GM12878 (cell line): Measurements from ENCODE around the gene ARHGAP15. TPM values are rescaled to one million over a fixed set of nuclear protein-coding genes. Genes with fewer than 3 reads are reported as not detected.
A peak's percentile ranks its signal among the peaks of the same experiment; 100 is the strongest.

Source experiments
- ATAC-seq: fragments of 200-7000 bp; cut with Tn5 transposase; 3 replicates; pipeline ENCODE4 v1.9.1; 2020; ENCODE audit warnings: mild to moderate bottlenecking, moderate library complexity
- Bru-seq: library from RNA; stranded (reverse); fragments of 400-500 nt; gene quantifications from one replicate; lab custom pipeline; 2021; lab: Mats Ljungman, UMichigan
- BruChase-seq, 2 experiments: library from RNA; stranded (reverse); fragments of 400-500 nt; gene quantifications; one replicate each; lab custom pipeline; 2021; lab: Mats Ljungman, UMichigan
- BruUV-seq: library from RNA; stranded (reverse); fragments of 400-500 nt; replicated peaks from 2 replicates; lab custom pipeline; 2021; lab: Mats Ljungman, UMichigan
- CTCF ChIA-PET: fragments of 300-600 bp; sonication (Branson Sonifier 250); formaldehyde crosslinking; extraction: SDS; loops from one replicate; lab custom pipeline; 2021; ENCODE audit warnings: inconsistent platforms; lab: Yijun Ruan, JAX
- POLR2A ChIA-PET: fragments of 350-600 bp; formaldehyde crosslinking; extraction: SDS; loops from one replicate; lab custom pipeline; 2021; ENCODE audit warnings: inconsistent platforms; lab: Charles Lee
- RAD21 ChIA-PET: fragments of 300-600 bp; sonication (Branson Sonifier 250); formaldehyde crosslinking; loops from one replicate; lab custom pipeline; 2023; ENCODE audit warnings: antibody characterized with exemption; ENCODE audit not compliant: unreplicated experiment; lab: Charles Lee
- SMC1A ChIA-PET: fragments of 300-600 bp; sonication (Branson Sonifier 250); formaldehyde crosslinking; loops from one replicate; lab custom pipeline; 2023; ENCODE audit not compliant: unreplicated experiment, uncharacterized antibody; lab: Charles Lee
- DNase-seq: peaks from one replicate; pipeline ENCODE4 v3.0.0-alpha.2; 2011; ENCODE audit warnings: low read depth, low spot score
- FAIRE-seq: peaks from 3 replicates; lab custom pipeline; 2011; peaks lifted over from hg19 to GRCh38; lab: Jason Lieb, UNC
- H2AFZ ChIP-seq: 2 replicates; pipeline ENCODE4 v1.6.0; 2011; ENCODE audit warnings: low read depth, low read length, control low read depth; ENCODE audit not compliant: control insufficient read depth
- H3K27ac ChIP-seq: 2 replicates; pipeline ENCODE4 v1.5.1; 2011; ENCODE audit warnings: control low read depth; ENCODE audit not compliant: control insufficient read depth, insufficient read depth
- H3K27me3 ChIP-seq, 2 experiments: replicated peaks in 1 of 2; 2 replicates each; pipeline versions ENCODE4 v1.6.0 to v1.6.1; 2011; ENCODE audit warnings: low read length in 1 of 2; ENCODE audit not compliant: control insufficient read depth in 2 of 2, insufficient read depth in 2 of 2
- H3K36me3 ChIP-seq, 2 experiments: 2 replicates each; pipeline ENCODE4 v1.5.1; 2011; ENCODE audit warnings: low read length in 1 of 2; ENCODE audit not compliant: control insufficient read depth in 2 of 2, insufficient read depth in 2 of 2
- H3K4me1 ChIP-seq: 2 replicates; pipeline ENCODE4 v1.6.1; 2011; ENCODE audit warnings: mild to moderate bottlenecking, low read length, moderate library complexity, mixed read lengths; ENCODE audit not compliant: control insufficient read depth, insufficient read depth
- H3K4me2 ChIP-seq: 2 replicates; pipeline ENCODE4 v1.6.0; 2011; ENCODE audit warnings: control low read depth; ENCODE audit not compliant: control insufficient read depth, insufficient read depth
- H3K4me3 ChIP-seq: fragments of 200-600 bp; sonication (generic); 2 replicates; pipeline ENCODE4 v1.5.1; 2016
- H3K79me2 ChIP-seq: 2 replicates; pipeline ENCODE4 v1.6.0; 2011; ENCODE audit warnings: low read length; ENCODE audit not compliant: control insufficient read depth, insufficient read depth
- H3K9ac ChIP-seq: 2 replicates; pipeline ENCODE4 v1.8.0; 2011; ENCODE audit warnings: low read length, control low read depth, mixed read lengths; ENCODE audit not compliant: control insufficient read depth, insufficient read depth
- H3K9me3 ChIP-seq: replicated peaks from 3 replicates; pipeline ENCODE4 v1.5.1; 2011; ENCODE audit warnings: mild to moderate bottlenecking, low read length; ENCODE audit not compliant: control insufficient read depth, insufficient read depth
- H4K20me1 ChIP-seq: 2 replicates; pipeline ENCODE4 v1.6.0; 2011; ENCODE audit not compliant: control insufficient read depth, insufficient read depth
- BMI1 ChIP-seq: fragments of 450-650 bp; IDR thresholded peaks from 2 replicates; pipeline ENCODE4 v1.6.1; 2016; ENCODE audit warnings: mild to moderate bottlenecking, moderate library complexity, borderline replicate concordance
- CHD2 ChIP-seq: IDR thresholded peaks from 2 replicates; pipeline ENCODE4 v1.6.1; 2011; ENCODE audit warnings: low read depth, low read length, improper control_type of control experiment, borderline replicate concordance
- NFYB ChIP-seq: IDR thresholded peaks from 2 replicates; pipeline ENCODE4 v1.6.1; 2011; ENCODE audit warnings: low read depth, mild to moderate bottlenecking, low read length, improper control_type of control experiment, moderate library complexity; ENCODE audit not compliant: insufficient read depth
- PAX5 ChIP-seq: IDR thresholded peaks from 2 replicates; pipeline ENCODE4 v1.6.1; 2011; ENCODE audit warnings: low read depth, low read length, borderline replicate concordance
- RCOR1 ChIP-seq: conservative IDR thresholded peaks from 2 replicates; pipeline ENCODE4 v1.6.1; 2012; ENCODE audit warnings: low read depth, low read length, improper control_type of control experiment
- RFX5 ChIP-seq: IDR thresholded peaks from 2 replicates; pipeline ENCODE4 v1.6.1; 2011; ENCODE audit warnings: low read depth, low read length, improper control_type of control experiment
- SP1 ChIP-seq: IDR thresholded peaks from one replicate; pipeline ENCODE4 v1.6.1; 2011; ENCODE audit warnings: low read depth, low read length
- STAT1 ChIP-seq: fragments of 450-650 bp; conservative IDR thresholded peaks from 2 replicates; pipeline ENCODE4 v1.6.1; 2014; ENCODE audit warnings: antibody characterized with exemption, mild to moderate bottlenecking
- STAT3 ChIP-seq: IDR thresholded peaks from 2 replicates; pipeline ENCODE4 v1.6.1; 2011; ENCODE audit warnings: low read depth, low read length, improper control_type of control experiment
- SUPT20H ChIP-seq: IDR thresholded peaks from 2 replicates; pipeline ENCODE4 v1.6.1; 2011; ENCODE audit warnings: low read depth, mild to moderate bottlenecking, low read length, moderate library complexity, borderline replicate concordance; ENCODE audit not compliant: control insufficient read depth
- TAF1 ChIP-seq: IDR thresholded peaks from 2 replicates; pipeline ENCODE4 v1.6.1; 2011; ENCODE audit warnings: mild to moderate bottlenecking, low read depth, low read length, borderline replicate concordance
- USF2 ChIP-seq: IDR thresholded peaks from 2 replicates; pipeline ENCODE4 v1.6.1; 2011; ENCODE audit warnings: low read depth, low read length, improper control_type of control experiment, borderline replicate concordance
- WGBS: methylation state at CpG from one replicate; pipeline ENCODE4 v1.1.6; 2016; ENCODE audit warnings: low lambda C conversion rate; ENCODE audit not compliant: insufficient replicate concordance, insufficient coverage; ENCODE audit errors: missing lambda C conversion rate; 5-methylcytosine and 5-hydroxymethylcytosine counted together
- in situ Hi-C: fragments of 300-500 bp; cut with MboI; formaldehyde crosslinking; loops from 9 replicates; pipeline ENCODE4 v1.14.3; 2018; ENCODE audit warnings: mixed read lengths
- intact Hi-C: fragments of 100-400 bp; cut with micrococcal nuclease; formaldehyde crosslinking; loops from one replicate; pipeline ENCODE4 v1.14.2; 2022; ENCODE audit not compliant: unreplicated experiment
- long read RNA-seq, 2 experiments: library from polyadenylated mRNA; unstranded; transcript quantifications; one replicate each; pipeline ENCODE4 v2.0.0, GENCODE V29; 2019 to 2020
- polyA minus RNA-seq, 3 experiments: library from RNA; depleted of rRNA, polyadenylated mRNA; stranded (reverse); fragments of >200 nt; gene quantifications; 2 replicates each; pipeline ENCODE4 v1.2.3, GENCODE V29; 2011
- polyA plus RNA-seq, 11 experiments: library from polyadenylated mRNA; depleted of rRNA in 4 of 11; unstranded in 6 of 11; stranded (reverse) in 5 of 11; fragments of >200 nt; fragmentation: Nextera tagmentation in 4 of 11; fragmentation: Illumina TruSeq in 1 of 11; extraction: Ambion mirVana in 4 of 11; extraction: Trizol in 1 of 11; gene quantifications; 1 replicate in 1 of 11; 2 replicates in 10 of 11; pipeline versions ENCODE4 v1.2.1 to v1.2.3, GENCODE V29; 2011 to 2016; ENCODE audit warnings: inconsistent platforms in 2 of 11, missing spikeins in 2 of 11, low read depth in 1 of 11
- total RNA-seq, 4 experiments: library from RNA; depleted of rRNA in 3 of 4; stranded (reverse); fragments of >200 nt in 3 of 4; fragmentation: Illumina TruSeq in 1 of 4; extraction: Trizol in 1 of 4; gene quantifications; 2 replicates each; pipeline versions ENCODE4 v1.2.1 to v1.2.3, GENCODE V29; 2013 to 2021
- TF ChIP-seq, protein P1 (sequence below): fragments of 450-650 bp; IDR thresholded peaks from 2 replicates; pipeline ENCODE4 v1.6.1; 2017; ENCODE audit warnings: antibody characterized with exemption, mild to moderate bottlenecking, moderate library complexity

The ARHGAP15 gene
- 429 and 488 TPM in 2 replicates for total RNA-seq (2013; cell fraction: nucleolus; rRNA removed)
- 55.1 and 64.1 TPM in 2 replicates for total RNA-seq (2014; rRNA removed)
- total RNA-seq (2014; rRNA removed; fragmentation: Illumina TruSeq; extraction: Trizol), result 84.3 and 87.1 TPM in 2 replicates
- total RNA-seq (2021), result 44.4 and 44.8 TPM in 2 replicates
- 40.3 TPM for polyA plus RNA-seq (2011; ENCODE audit: low read depth)
- 92.6 and 110 TPM in 2 replicates for polyA plus RNA-seq (2011; rRNA removed)
- 31.9 and 32.3 TPM in 2 replicates for polyA plus RNA-seq (2011; cell fraction: cytosol; rRNA removed)
- 47.1 and 52.0 TPM in 2 replicates for polyA plus RNA-seq (2011; cell fraction: nucleus; rRNA removed)
- 50.7 and 60.8 TPM in 2 replicates for polyA plus RNA-seq (2012)
- 59.7 and 82.4 TPM in 2 replicates for polyA plus RNA-seq (2014; fragmentation: Illumina TruSeq; extraction: Trizol)
- polyA plus RNA-seq (2014; fragmentation: Nextera tagmentation; extraction: Ambion mirVana), result 10 to 100 TPM; 66.6 to 69.9 TPM
- 29.3 and 38.0 TPM in 2 replicates for polyA plus RNA-seq (2014; rRNA removed)
- polyA plus RNA-seq (2016; fragmentation: Nextera tagmentation; extraction: Ambion mirVana), result 10 to 100 TPM; 66.9 to 72.7 TPM
- 91.3 and 128 TPM in 2 replicates for polyA minus RNA-seq (2011; rRNA and poly(A)+ RNA removed)
- polyA minus RNA-seq (2011; cell fraction: cytosol; rRNA and poly(A)+ RNA removed), result 21.6 and 22.7 TPM in 2 replicates
- polyA minus RNA-seq (2011; cell fraction: nucleus; rRNA and poly(A)+ RNA removed), result 290 and 318 TPM in 2 replicates
- Bru-seq, nascent RNA, result percentile 83 among the genes with signal in this experiment
- BruChase-seq, experiment 1, labeled RNA remaining after a 6-hour chase, result percentile 58 among the genes with signal in this experiment
- percentile 63 among the genes with signal in this experiment for BruChase-seq, experiment 2, labeled RNA remaining after a 2-hour chase
- long read RNA-seq, experiment 1, transcript ARHGAP15-201 (14 exons, 1,775 nt), result major isoform, 62 of 81 reads
- long read RNA-seq, experiment 1, partial matches to known transcripts, result 10 of 81 reads
- long read RNA-seq, experiment 1, other reads (novel, unspliced or antisense), result 9 of 81 reads
- long read RNA-seq, experiment 2, transcript ARHGAP15-201 (14 exons, 1,775 nt), result major isoform, 442 of 589 reads
- long read RNA-seq, experiment 2, partial matches to known transcripts, result 54 of 589 reads
- long read RNA-seq, experiment 2, other reads (novel, unspliced or antisense), result 89 of 589 reads

DNA sequence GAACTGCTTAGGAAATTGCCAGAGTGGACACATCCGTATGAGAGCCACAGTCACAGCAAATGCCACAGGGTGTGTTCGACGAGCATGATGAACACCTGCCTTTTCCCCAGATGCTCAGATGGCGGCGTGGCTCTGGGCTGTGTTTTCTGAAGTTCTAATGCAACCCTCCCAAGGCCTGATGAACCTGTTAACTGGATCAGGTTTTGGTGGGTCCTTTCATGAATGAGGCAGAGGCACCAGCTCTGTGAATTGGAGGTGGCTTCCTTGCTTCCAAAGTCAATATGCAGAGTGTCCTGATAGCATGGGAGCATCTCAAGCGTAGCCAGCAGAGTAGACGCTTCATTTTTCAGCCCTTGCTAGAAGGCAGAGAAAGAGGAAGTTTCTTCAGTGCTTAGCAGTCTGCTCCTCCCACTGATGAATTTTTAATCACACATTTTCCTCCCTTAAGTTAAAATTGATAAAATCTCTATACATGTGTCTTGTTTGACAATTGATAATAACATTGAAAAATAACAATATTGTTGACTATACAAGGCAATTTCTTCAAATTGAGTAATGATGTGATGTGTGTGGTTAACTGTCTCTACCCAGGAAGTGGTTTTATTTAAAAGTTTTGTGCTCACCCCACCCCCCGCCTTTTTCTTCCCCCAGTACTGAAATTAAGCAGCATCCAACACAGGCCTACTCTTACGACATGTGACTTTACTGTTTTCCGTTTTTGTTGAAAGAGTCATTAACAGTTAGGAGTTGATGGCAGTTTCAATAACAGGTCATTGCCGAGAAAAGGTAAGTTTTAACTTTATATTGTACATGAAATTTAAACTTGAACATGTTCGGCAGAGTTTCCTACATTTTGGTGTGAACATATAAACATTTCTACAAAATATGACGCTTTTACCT is at the start of gene ARHGAP15:
Gene ARHGAP15, plus strand, starts transcription at position 739 of the 900 bp plus-strand sequence.
- in situ Hi-C loops, result no loop called here
- peaks cover 10% of the 10 kb centered on the region for H3K4me1 ChIP-seq
- POLR2A ChIA-PET, result interaction anchor here (1.0 to 9.5 kb wide), 4 partner anchors 9 to 20 kb away, joined by 5 to 129 read pairs (median 8); no protein-coding TSS in a partner anchor
- SMC1A ChIA-PET, result interaction anchor here (0.6 to 10.8 kb wide), 24 partner anchors 8 to 130 kb away, joined by 3 to 148 read pairs (median 6); no protein-coding TSS in a partner anchor
- FAIRE-seq (peak; percentile 91), ATAC-seq (peak; percentile 86), DNase-seq (peak; percentile 85)
- no peaks in the 10 kb centered on the region for H3K9me3 ChIP-seq
- peak within 1 kb of the TSS; percentile 58 for H3K9ac ChIP-seq
- peak within 1 kb of the TSS; percentile 74 for H3K4me3 ChIP-seq
- H3K79me2 ChIP-seq, result peaks cover 48% of the 10 kb centered on the region
- no peaks in the 10 kb centered on the region for H3K36me3 ChIP-seq
- CTCF ChIA-PET, result interaction anchor here (0.8 to 8.7 kb wide), 13 partner anchors 9 to 130 kb away, joined by 3 to 88 read pairs (median 6); no protein-coding TSS in a partner anchor
- H4K20me1 ChIP-seq, result no peaks in the 10 kb centered on the region
- BruUV-seq, result TSS peak; percentile 89
- H3K27me3 ChIP-seq, result no peaks in the 10 kb centered on the region
- intact Hi-C loops, result loop anchor here (1.0 kb wide), 1 partner anchor 12 kb away; no protein-coding TSS in a partner anchor
- H3K4me2 ChIP-seq, result peak within 1 kb of the TSS; percentile 94
- WGBS, result under 1% methylated on average over 13 of the region's 13 CpGs
- RAD21 ChIA-PET, result interaction anchor here (0.8 to 5.8 kb wide), 16 partner anchors 9 to 132 kb away, joined by 3 to 91 read pairs (median 6); no protein-coding TSS in a partner anchor
- H3K27ac ChIP-seq, result peak within 1 kb of the TSS; percentile 88
- H2AFZ ChIP-seq, result peak within 1 kb of the TSS; percentile 82
- TF ChIP-seq RCOR1 (0 out of 2 replicates have a peak, but pooled peaks have one; percentile 40), CHD2 (peak; percentile 46; the same call in 1 of the 2 replicates), SP1 (no peak), NFYB (0 out of 2 replicates have a peak, but pooled peaks have one; percentile 49), RFX5 (no peak), TAF1 (peak; percentile 70), BMI1 (peak; percentile 44; the same call in 1 of the 2 replicates), STAT1 (0 out of 2 replicates have a peak, but pooled peaks have one; percentile 47), PAX5 (peak; percentile 55; the same call in 1 of the 2 replicates), STAT3 (no peak), SUPT20H (no peak), USF2 (peak; percentile 41; the same call in 1 of the 2 replicates)
- TF ChIP-seq, protein P1, sequence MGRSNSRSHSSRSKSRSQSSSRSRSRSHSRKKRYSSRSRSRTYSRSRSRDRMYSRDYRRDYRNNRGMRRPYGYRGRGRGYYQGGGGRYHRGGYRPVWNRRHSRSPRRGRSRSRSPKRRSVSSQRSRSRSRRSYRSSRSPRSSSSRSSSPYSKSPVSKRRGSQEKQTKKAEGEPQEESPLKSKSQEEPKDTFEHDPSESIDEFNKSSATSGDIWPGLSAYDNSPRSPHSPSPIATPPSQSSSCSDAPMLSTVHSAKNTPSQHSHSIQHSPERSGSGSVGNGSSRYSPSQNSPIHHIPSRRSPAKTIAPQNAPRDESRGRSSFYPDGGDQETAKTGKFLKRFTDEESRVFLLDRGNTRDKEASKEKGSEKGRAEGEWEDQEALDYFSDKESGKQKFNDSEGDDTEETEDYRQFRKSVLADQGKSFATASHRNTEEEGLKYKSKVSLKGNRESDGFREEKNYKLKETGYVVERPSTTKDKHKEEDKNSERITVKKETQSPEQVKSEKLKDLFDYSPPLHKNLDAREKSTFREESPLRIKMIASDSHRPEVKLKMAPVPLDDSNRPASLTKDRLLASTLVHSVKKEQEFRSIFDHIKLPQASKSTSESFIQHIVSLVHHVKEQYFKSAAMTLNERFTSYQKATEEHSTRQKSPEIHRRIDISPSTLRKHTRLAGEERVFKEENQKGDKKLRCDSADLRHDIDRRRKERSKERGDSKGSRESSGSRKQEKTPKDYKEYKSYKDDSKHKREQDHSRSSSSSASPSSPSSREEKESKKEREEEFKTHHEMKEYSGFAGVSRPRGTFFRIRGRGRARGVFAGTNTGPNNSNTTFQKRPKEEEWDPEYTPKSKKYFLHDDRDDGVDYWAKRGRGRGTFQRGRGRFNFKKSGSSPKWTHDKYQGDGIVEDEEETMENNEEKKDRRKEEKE, result no peak
